GM23248 (cell line): ENCODE measurements around the gene PPM1H.

ENCODE experiments used
- EZH2 ChIP-seq: fragments of 200-600 bp; sonication (generic); IDR thresholded peaks from 2 replicates; pipeline ENCODE4 v1.6.1; 2018; ENCODE audit warnings: antibody characterized with exemption, mild to moderate bottlenecking; ENCODE audit not compliant: insufficient read depth, poor library complexity, severe bottlenecking
- EZH2phosphoT487 ChIP-seq: fragments of 200-600 bp; sonication (generic); IDR thresholded peaks from 2 replicates; pipeline ENCODE4 v1.6.1; 2018; ENCODE audit warnings: antibody characterized with exemption, moderate library complexity, mild to moderate bottlenecking, low read depth; ENCODE audit not compliant: insufficient read depth

DNA sequence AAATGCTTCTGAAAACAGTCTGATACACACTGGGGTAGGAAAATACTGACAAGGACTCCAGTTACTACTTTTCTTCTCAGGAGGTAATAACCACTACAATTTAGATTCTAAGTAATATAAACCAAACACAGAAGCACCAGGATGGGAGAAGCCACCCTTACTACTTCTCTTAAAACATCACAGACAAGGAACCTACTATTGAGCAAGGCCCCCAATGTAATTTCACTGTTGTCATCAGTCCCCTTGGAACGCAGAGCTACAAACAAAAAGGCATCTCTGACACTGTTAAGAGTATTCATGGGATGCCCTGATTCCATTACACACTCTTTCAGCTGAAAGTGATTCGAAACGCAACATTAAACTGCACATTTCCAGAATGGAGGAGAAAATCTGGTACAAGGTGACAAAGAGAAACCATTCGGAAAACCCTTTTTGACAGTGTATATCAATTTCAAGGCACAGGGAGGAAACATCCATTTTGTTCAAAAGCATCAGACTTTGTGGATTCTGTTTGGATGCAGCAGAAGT, 185.9 kb downstream of the PPM1H start:
- no peak for TF ChIP-seq EZH2
- no peak for TF ChIP-seq EZH2phosphoT487
